HepG2 (cell line): ENCODE measurements around the gene RAB2B. TPM values are rescaled to one million over a fixed set of nuclear protein-coding genes. Genes with fewer than 3 reads are reported as not detected.

ENCODE experiments used
- HOXA9 ChIP-seq: sonication (generic); formaldehyde crosslinking; IDR thresholded peaks from 2 replicates; pipeline ENCODE4 v1.8.1; 2022; ENCODE audit warnings: missing genetic modification reagents, mild to moderate bottlenecking, moderate library complexity, borderline replicate concordance
- PPARG ChIP-seq: conservative IDR thresholded peaks from 2 replicates; pipeline ENCODE4 v1.6.1; 2016; ENCODE audit warnings: missing biosample characterization, missing genetic modification reagents
- ZNF776 ChIP-seq: sonication (generic); formaldehyde crosslinking; IDR thresholded peaks from 2 replicates; pipeline ENCODE4 v1.4.0; 2020; ENCODE audit warnings: mild to moderate bottlenecking, missing genetic modification reagents
- ZNF883 ChIP-seq: sonication (generic); formaldehyde crosslinking; IDR thresholded peaks from 2 replicates; pipeline ENCODE4 v1.5.1; 2020; ENCODE audit warnings: mild to moderate bottlenecking, missing genetic modification reagents; ENCODE audit errors: not compliant biosample characterization
- polyA plus RNA-seq, 8 experiments: library from polyadenylated mRNA; depleted of rRNA in 3 of 8; stranded (reverse) in 7 of 8; unstranded in 1 of 8; fragments of >200 nt; fragmentation: Illumina TruSeq in 4 of 8; extraction: Trizol in 4 of 8; gene quantifications; 2 replicates each; pipeline versions ENCODE4 v1.2.1 to v1.2.3, GENCODE V29; 2011 to 2016; ENCODE audit warnings: low read depth in 4 of 8, missing spikeins in 1 of 8, mixed read lengths in 1 of 8; ENCODE audit not compliant: insufficient read depth in 1 of 8
- total RNA-seq, 5 experiments: library from RNA; depleted of rRNA; stranded (reverse); fragments of >200 nt; fragmentation: Illumina TruSeq; extraction: Trizol; gene quantifications; 2 replicates each; pipeline ENCODE4 v1.2.3, GENCODE V29; 2016; ENCODE audit warnings: low read depth in 1 of 5
- TF ChIP-seq, protein P1 (sequence below): sonication (generic); formaldehyde crosslinking; IDR thresholded peaks from 2 replicates; pipeline ENCODE4 v1.4.0; 2020; ENCODE audit warnings: missing genetic modification reagents, mild to moderate bottlenecking, borderline replicate concordance
- TF ChIP-seq, protein P2 (sequence below), 2 experiments: fragments of 450-650 bp in 1 of 2; sonication (generic) in 1 of 2; formaldehyde crosslinking; IDR thresholded peaks; 2 replicates each; pipeline versions ENCODE4 v1.5.0 to v1.8.0; 2020 to 2022; ENCODE audit warnings: mild to moderate bottlenecking in 1 of 2, missing genetic modification reagents in 1 of 2
- TF ChIP-seq, protein P3 (sequence below), 2 experiments: fragments of 450-650 bp in 1 of 2; sonication (generic) in 1 of 2; formaldehyde crosslinking in 1 of 2; IDR thresholded peaks; 2 replicates each; pipeline versions ENCODE4 v1.6.1 to v1.8.0; 2016 to 2022; ENCODE audit warnings: antibody characterized with exemption in 1 of 2, mild to moderate bottlenecking in 1 of 2, missing genetic modification reagents in 1 of 2
- TF ChIP-seq, protein P4 (sequence below): sonication (generic); formaldehyde crosslinking; IDR thresholded peaks from 2 replicates; pipeline ENCODE4 v1.4.0; 2020; ENCODE audit warnings: missing genetic modification reagents

Gene RAB2B
- total and polyA plus RNA-seq, 2 of the 13 experiments (the other 11 are each of a cell fraction or from before 2014, with no cell fraction given) = 36.0 to 60.6 TPM

DNA sequence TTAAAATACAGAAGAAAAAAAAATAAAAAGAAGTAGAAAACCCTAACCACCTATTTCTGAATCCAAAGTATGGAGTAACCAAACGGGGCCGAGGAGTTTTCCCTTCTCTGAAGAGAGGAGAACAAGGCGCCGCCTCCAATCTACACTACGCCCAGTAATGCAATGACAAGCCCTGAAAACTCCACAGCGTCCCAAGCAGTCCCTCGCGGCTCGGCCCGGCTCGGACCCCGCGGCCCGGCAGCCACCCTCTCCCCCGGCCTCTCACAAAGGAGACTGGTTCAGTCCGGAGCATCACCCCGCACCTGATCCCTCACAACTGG lies 21.2 kb downstream of the RAB2B start (continued):
- TF ChIP-seq, protein P1, sequence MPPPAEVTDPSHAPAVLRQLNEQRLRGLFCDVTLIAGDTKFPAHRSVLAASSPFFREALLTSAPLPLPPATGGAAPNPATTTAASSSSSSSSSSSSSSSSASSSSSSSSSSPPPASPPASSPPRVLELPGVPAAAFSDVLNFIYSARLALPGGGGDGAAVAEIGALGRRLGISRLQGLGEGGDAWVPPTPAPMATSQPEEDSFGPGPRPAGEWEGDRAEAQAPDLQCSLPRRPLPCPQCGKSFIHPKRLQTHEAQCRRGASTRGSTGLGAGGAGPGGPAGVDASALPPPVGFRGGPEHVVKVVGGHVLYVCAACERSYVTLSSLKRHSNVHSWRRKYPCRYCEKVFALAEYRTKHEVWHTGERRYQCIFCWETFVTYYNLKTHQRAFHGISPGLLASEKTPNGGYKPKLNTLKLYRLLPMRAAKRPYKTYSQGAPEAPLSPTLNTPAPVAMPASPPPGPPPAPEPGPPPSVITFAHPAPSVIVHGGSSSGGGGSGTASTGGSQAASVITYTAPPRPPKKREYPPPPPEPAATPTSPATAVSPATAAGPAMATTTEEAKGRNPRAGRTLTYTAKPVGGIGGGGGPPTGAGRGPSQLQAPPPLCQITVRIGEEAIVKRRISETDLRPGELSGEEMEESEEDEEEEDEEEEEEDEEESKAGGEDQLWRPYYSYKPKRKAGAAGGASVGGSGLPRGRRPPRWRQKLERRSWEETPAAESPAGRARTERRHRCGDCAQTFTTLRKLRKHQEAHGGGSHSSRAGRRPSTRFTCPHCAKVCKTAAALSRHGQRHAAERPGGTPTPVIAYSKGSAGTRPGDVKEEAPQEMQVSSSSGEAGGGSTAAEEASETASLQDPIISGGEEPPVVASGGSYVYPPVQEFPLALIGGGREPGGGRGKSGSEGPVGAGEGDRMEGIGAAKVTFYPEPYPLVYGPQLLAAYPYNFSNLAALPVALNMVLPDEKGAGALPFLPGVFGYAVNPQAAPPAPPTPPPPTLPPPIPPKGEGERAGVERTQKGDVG (CRISPR knock-in tag) = no peak
- TF ChIP-seq, protein P2, sequence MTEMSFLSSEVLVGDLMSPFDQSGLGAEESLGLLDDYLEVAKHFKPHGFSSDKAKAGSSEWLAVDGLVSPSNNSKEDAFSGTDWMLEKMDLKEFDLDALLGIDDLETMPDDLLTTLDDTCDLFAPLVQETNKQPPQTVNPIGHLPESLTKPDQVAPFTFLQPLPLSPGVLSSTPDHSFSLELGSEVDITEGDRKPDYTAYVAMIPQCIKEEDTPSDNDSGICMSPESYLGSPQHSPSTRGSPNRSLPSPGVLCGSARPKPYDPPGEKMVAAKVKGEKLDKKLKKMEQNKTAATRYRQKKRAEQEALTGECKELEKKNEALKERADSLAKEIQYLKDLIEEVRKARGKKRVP (CRISPR knock-in tag; IDR thresholded peaks at IDR 0.05) = 0 out of 4 replicates have a peak, but pooled peaks of 1 of the 2 experiments have one; percentile 1
- TF ChIP-seq ZNF883 (no peak), ZNF776 (CRISPR knock-in tag) (no peak), PPARG (CRISPR knock-in tag) (no peak), HOXA9 (CRISPR knock-in tag) (no peak)
- TF ChIP-seq, protein P3, sequence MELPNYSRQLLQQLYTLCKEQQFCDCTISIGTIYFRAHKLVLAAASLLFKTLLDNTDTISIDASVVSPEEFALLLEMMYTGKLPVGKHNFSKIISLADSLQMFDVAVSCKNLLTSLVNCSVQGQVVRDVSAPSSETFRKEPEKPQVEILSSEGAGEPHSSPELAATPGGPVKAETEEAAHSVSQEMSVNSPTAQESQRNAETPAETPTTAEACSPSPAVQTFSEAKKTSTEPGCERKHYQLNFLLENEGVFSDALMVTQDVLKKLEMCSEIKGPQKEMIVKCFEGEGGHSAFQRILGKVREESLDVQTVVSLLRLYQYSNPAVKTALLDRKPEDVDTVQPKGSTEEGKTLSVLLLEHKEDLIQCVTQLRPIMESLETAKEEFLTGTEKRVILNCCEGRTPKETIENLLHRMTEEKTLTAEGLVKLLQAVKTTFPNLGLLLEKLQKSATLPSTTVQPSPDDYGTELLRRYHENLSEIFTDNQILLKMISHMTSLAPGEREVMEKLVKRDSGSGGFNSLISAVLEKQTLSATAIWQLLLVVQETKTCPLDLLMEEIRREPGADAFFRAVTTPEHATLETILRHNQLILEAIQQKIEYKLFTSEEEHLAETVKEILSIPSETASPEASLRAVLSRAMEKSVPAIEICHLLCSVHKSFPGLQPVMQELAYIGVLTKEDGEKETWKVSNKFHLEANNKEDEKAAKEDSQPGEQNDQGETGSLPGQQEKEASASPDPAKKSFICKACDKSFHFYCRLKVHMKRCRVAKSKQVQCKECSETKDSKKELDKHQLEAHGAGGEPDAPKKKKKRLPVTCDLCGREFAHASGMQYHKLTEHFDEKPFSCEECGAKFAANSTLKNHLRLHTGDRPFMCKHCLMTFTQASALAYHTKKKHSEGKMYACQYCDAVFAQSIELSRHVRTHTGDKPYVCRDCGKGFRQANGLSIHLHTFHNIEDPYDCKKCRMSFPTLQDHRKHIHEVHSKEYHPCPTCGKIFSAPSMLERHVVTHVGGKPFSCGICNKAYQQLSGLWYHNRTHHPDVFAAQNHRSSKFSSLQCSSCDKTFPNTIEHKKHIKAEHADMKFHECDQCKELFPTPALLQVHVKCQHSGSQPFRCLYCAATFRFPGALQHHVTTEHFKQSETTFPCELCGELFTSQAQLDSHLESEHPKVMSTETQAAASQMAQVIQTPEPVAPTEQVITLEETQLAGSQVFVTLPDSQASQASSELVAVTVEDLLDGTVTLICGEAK (IDR thresholded peaks at IDR 0.05) = no peak
- TF ChIP-seq, protein P3 (CRISPR knock-in tag; IDR thresholded peaks at IDR 0.05) = no peak
- TF ChIP-seq, protein P4, sequence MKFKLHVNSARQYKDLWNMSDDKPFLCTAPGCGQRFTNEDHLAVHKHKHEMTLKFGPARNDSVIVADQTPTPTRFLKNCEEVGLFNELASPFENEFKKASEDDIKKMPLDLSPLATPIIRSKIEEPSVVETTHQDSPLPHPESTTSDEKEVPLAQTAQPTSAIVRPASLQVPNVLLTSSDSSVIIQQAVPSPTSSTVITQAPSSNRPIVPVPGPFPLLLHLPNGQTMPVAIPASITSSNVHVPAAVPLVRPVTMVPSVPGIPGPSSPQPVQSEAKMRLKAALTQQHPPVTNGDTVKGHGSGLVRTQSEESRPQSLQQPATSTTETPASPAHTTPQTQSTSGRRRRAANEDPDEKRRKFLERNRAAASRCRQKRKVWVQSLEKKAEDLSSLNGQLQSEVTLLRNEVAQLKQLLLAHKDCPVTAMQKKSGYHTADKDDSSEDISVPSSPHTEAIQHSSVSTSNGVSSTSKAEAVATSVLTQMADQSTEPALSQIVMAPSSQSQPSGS (CRISPR knock-in tag) = no peak
- TF ChIP-seq, all 625 proteins: peak for 28
